Anterior cingulate cortex (tissue), 58 donors: ENCODE measurements around the gene SORL1.
"Not testable (repeated sequence)": the region's sequence is repeated elsewhere in the genome, so short reads cannot be mapped to it uniquely, and the experiment has no call there.

Source experiments
- DNase-seq, 58 donors: peaks; one replicate each; lab custom pipeline; 2025; lab: John Stamatoyannopoulos, UW

Gene SORL1

DNA sequence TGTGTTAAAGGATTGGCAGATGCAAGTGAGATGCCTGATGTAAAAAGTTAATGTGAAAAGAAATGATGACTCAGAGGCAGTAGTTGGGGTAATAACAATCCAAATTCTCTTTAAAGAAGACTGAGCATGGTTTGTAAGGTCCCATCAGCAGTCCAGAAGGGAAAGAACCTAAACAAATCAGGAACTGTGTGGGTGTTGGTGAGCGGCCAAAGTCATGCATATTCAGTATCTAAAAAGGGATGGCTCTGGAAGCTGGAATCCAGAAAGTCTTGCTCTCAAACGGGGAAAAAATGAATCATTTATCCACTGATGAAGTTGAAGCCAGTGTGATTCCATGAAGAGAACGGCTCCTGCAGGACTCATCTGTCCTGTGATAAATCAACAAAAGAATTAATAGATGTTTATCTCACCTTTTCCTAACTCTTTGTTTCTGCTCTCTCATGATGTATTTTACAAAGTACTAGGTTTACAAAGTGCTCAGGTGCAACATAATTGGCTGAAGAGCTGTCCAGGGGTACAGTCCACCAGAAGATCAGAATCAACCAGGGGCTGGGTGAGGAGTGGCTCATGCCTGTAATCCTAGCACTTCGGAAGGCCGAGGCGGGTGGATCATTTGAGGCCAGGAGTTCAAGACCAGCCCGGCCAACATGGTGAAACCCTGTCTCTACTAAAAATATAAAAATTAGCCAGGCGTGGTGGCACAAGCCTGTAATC is 21.1 kb downstream of the SORL1 start:
- peak in 33 of 58 donors; percentile 17 to 78 (median 49) for DNase-seq

DNA sequence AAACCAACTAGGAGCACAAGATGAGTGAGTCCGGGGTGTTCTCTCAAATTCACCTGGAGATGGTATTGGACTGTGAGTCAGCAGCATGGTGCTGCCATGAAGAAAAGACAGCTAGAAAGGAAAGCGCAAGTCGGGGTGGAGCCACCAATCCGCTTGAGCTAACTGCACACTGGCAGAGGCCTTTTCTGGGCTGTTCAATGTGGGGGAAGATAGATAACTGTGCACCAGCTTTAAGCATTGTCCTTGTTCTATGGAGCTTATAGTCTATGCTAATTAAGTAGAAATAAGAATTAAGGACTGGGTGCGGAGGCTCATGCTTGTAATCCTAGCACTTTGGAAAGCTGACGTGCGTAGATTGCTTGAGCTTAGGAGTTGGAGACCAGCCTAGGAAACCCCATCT is 22.6 kb downstream of the SORL1 start:
- peak in 2 of 58 donors; percentile 13 to 23 for DNase-seq

DNA sequence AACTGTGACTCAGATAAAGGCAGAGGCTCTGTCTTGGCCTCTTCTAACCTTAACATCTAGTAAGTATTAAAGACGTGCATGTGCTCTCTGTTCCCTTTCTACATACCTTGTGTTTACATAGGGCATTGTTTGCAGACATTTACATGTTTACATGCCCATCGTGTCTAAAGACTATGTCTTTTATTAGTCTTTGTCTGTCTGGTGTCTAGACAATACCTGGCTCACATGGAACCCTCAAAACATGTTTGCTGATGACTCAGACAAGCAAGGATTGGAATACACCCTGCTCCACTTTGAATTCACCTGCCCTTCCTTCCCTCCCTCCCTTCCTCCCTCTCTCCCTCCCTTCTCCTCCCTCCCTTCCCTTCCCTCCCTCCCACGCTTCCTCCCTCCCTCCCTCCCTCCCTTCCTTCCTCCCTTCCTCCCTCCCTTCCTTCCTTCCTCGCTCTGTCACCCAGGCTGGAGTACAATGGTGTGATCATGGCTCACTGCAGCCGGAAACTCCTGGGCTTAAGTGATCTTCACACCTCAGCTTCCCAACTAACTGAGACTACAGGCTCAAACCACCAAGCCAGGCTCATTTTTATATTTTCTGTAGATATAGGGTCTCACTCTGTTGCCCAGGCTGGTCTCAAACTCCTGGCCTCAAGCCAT is 24.4 kb downstream of the SORL1 start:
- no peak for DNase-seq

DNA sequence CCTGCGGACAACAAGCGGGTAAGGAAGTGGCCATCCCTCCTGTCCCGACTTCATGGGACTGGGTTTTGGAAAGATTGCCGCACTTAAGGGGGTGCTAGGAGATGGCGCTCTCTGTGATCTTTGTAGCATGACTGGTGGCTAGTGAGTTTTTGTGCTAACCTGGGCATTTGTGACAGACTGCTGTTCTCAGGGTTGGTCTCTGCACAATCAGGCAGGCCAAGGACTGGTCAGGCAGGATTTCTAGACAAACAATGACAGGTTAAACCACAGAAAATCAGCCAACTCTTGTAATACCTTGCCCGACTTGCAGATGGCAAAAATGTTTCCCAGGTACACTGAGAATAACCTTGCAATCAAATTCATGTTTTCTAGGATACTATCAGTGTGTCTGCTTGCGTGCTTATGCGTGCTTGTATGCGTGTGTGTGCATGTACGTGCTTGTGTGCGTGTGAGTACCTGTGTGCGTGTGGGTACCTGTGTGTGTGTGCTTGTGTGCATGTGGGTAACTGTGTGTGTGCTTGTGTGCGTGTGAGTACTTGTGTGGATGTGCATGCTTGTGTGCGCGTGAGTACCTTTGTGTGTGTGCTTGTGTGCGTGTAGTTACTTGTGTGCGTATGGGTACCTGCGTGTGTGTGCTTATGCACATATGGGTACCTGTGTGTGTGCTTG is 26.2 kb downstream of the SORL1 start:
- DNase-seq: no peak

DNA sequence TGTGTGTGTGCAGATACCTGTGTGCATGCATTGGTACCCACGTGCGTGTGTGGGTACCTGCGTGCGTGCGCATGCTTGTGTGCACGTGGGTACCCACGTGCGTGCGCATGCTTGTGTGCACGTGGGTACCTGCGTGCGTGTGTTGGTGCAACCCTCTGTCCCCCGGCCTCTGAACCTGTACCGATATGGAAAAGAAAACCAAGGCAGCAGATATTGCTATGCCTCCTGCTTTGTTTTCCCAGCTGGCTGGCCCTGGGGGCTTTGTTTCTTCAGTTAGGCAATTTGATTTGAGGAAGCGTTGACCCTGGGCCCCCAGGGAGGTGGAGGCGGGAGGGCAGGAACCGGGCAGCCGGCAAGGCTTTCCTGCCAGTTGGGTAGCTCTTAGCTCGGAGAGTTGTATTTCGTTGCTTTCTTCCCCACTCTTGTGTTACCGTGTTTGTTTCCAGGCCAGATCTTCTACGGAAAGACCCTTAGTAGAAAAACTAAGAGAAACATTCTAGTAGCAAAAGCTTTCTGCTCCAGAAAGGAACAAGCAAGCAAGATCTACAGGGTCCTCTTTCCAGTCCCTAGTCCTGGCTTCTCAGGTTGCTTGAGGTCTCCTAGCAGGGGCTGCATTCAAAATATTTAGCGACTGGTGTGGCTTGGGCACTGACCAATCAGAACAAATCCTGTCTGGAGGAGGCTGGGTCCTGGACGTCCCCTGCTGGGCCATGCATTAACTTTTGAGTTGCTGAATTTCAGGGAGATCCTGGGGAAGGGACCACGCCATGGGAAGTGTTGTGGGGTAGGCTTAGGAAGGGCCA is 27.0 kb downstream of the SORL1 start:
- no peak for DNase-seq

DNA sequence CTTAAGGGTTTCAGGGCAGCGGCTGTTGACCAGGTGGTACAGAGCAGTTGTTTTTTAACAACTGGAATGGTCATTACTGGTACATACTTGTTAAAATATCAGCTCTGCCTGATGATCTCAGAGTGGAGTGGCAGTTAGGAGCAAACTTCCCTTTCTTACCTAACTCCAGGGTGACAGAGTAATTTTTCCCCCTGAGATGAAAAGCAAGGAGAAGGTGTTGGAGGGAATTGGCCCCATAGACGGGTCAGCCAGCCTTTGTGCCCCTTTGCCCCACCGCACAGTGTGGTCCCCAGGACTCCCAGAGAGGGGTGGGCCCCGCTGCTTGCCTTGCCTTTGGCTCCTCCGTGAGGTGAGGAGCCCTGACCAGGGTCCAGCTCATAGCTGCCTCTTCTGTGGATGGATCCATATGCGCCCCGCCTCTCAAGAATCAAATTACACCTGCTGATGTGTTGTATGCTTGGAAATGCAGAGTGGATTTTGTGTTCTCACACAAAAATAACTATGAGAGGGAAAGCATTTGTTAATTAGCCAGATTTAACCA is 27.7 kb downstream of the SORL1 start:
- no peak for DNase-seq

DNA sequence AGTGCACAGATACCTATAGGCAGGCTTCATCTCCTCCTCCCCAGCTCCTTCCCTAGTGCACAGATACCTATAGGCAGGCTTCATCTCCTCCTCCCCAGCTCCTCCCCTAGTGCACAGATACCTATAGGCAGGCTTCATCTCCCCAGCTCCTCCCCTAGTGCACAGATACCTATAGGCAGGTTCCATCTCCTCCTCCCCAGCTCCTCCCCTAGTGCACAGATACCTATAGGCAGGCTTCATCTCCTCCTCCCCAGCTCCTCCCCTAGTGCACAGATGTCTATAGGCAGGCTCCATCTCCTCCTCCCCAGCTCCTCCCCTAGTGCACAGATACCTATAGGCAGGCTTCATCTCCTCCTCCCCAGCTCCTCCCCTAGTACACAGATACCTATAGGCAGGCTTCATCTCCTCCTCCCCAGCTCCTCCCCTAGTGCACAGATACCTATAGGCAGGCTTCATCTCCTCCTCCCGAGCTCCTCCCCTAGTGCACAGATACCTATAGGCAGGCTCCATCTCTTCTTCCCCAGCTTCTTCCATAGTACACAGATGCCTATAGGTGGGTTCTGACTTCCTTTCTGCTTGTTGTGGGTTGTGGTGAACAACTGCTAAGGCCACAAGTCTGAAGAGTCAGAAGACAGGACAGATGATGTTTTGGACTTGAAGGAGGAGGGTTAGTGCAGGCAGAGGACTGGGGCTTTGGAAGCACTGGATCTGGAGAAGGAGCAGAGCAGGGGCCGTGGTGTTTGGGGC is 29.5 kb downstream of the SORL1 start:
- DNase-seq: not testable (repeated sequence)

DNA sequence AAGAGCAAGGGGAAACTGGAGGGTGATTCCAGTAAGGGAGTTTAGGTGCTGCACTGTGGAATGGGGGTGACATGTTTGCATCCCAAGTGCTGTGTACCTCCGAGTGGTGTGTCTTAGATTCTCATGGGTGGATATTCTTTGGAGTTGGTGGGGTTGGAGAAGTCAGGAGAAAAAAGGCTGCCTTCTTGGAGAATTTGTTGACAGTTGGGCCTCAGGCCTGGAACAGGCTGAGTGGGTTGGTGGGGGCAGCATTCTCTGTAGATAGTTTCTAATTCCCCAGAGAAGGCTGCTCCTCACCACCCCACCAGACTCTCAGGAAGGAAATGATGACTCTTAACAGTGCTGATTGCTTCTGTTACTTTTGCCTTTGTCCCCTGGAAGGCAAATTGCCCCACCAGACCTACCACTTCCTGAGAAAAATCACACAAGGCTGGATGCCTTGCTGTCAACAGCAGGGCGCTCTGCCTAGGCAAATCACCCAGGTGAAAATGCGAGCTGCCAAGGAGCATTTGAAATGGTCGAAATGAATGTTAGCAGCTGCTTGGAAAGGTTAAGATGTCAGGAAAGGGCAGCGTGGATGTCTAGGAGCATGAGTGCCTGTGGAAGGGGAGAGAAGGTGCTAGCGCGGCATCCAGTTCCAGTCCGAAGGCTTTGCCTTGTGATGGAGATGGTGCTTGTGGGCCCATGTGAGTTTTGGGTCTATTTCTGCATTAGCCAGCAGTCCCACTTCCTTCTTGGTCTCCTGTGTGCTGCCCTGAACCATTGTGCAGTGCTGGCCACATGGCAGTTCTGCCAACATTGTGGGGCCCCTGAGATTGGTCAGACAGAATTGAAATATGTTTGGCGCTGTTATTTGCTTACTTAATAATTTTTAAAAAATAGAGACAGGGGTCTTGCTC is 30.4 kb downstream of the SORL1 start:
- peak in 5 of 58 donors; percentile 7 to 36 (median 23) for DNase-seq

DNA sequence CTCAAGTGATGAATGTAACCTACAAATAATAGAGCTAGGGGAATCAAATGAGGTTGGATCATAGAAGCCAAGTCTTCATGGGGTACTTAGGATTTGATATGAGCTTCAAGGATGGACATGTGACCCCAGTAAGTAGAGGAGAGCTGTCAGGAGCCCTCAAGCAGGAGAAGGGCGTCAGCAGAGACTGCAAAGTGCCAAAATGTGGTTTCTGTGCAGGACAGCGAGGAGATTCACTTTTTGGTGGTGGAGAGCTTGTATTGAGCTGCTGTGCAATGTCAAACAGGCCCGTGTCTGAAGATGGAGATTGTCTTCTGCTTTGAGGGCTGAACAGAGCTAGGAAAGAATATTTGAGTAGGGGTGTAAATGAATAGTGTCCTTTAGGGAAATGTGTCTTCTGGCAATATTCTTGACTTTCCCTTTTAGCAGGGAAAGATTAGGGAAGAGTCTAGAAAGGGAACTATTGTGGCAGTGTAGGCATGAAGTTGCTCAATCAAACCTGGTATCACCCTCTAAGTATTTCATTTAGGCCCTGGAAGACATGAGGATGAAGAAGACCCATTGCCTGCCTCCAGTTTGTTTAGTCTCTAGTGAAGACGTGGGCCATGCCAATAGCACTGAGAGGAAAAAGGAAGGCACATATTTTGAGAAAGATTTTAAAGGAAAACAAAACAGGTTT is 31.8 kb downstream of the SORL1 start:
- DNase-seq: no peak

DNA sequence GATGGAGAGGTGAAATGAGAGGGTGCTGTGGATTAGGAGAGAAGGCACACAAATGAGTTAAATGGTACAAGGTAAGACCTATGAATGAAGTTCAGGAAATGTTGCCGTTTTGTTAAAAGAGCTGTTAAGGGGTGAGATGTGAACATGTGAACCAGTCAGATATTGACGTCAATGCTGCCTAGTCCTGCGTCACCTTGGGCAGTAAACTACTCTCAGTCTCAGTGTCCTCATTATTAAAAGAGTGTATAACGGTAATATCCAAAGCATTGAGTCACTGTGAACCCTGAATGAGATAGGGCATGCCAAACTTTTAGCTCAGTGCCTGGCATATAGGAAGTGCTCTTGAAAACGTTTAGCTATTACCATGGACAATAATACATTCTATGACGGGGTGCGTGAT is 33.1 kb downstream of the SORL1 start:
- DNase-seq: no peak

DNA sequence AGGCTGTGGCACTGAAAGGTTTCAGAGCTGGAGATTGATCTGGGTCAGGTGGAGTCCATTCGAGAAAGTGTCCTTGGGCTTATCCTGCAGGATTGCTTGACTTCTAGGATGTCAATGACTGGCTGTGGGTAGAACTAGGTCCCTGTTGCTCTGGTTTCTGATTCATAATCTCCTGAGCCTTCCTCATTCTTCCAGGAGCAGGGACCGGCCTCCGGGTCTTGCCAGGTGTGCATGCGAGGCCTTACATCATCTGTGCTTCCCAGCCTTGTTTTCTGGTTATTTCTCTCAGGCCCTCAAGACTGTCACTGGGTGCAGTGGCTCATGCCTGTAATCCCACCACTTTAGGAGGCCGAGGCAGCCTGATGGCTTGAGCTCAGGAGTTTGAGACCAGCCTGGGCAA is 33.9 kb downstream of the SORL1 start:
- DNase-seq: no peak

DNA sequence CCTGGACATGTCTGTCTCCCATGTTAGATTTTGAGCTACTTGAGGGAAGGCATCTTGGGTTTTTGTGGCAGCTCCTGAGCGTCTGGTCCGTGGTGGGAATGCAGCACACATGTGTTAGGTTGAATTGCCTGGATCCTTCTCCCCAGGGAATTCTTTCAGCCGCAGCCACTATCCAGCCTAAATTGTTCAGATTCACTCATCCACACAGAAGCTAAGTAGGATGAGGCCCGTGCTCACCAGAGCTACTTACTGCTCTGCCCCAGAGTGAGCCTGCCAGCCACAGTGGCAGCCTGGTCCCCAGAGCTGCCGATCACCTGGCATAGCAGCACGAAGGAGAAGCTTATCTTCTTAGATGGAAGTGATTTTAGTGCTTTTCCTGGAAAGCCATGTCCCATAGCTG is 35.1 kb downstream of the SORL1 start:
- DNase-seq: no peak

DNA sequence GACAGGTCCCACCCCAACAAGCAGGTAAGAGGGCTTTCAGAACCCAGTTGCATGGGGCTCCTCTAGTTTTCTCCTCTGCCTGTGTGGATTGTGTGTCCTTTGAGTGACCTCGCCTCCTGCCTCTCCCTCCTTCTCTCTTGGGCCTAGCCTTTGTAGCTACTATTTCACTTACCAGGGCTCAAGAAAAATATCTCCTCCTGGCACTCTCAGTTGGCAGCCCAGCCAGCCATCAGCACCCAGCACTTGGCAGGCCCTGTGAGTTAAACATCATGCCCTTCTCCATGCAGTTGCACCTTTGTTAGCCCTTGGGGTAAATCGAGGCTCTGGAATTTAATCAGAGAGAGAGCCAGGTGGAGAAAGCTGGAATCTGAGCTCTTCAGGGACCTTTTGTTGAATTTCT is 36.1 kb downstream of the SORL1 start:
- DNase-seq: peak in 7 of 58 donors; percentile 12 to 36 (median 26)

DNA sequence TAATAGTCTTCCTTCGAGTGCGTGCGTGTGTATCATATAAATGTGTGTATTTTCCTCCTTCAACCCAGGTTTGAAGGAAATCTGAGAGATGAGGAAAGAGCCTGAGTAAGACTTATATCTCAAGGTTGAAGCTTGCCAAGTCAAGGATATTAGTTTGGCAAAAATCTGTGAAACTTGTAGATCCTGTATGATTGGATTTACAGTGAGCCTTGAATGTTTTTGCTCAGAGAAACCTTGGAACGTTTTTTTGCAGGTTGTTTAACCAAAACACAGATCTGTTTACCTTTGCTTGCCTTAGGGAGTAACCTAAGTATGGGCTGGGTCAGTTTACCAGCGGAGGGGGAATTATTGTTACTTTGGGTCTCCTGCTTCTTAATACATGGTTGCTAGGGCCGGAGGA is 36.5 kb downstream of the SORL1 start:
- DNase-seq: no peak

DNA sequence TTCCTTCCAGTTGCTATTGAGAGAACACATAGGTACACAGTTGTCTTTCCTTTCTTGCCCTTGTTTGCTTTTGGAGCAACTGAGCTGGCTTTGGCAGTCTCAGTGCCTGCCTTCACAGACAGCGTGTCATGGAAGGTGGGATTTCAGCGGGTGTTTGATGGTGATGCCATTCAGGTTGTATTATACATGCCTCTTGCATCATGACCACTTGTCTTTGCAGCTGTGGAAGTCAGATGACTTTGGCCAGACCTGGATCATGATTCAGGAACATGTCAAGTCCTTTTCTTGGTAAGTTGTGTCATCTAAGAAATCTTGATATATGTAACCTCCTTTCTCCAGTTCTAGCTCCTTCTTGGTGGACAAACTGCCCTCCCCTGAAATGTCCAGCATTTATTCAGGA is 37.7 kb downstream of the SORL1 start:
- no peak for DNase-seq

DNA sequence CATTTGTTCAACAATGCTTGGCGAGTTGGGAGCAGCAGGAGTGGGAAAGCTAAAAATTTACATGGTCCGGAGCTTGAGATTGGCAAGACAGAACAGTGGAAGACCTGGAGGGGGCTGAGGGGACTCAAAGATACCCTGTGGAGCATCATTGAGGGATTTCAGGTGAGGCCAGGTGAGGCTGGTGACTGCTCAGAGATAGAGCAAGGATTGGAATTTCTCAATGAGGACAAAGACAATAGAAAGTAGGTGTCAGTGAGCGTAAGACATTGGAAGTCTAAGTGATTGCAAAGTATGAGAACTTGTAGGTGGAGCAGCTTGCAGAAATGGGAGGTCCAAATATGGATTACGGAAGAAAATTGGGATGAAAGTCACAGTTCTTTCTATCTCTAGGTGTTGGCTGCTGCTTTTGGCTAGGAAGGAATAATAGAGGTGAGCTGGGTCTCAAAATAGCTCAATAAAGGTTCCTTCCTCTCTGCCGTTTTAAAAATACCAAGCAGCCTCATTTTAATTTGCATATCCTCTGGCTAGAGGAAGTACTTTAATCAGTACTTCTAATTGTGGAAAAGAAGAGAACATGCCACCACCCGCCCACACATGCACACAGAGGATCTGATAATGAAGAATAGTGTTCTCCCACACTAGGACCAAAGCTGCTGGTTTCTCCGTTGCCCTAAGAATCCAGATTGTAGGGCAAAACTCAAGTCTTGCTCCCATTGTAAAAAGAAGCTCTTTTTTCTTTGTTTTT is 42.4 kb downstream of the SORL1 start:
- peak in 21 of 58 donors; percentile 8 to 70 (median 32) for DNase-seq

DNA sequence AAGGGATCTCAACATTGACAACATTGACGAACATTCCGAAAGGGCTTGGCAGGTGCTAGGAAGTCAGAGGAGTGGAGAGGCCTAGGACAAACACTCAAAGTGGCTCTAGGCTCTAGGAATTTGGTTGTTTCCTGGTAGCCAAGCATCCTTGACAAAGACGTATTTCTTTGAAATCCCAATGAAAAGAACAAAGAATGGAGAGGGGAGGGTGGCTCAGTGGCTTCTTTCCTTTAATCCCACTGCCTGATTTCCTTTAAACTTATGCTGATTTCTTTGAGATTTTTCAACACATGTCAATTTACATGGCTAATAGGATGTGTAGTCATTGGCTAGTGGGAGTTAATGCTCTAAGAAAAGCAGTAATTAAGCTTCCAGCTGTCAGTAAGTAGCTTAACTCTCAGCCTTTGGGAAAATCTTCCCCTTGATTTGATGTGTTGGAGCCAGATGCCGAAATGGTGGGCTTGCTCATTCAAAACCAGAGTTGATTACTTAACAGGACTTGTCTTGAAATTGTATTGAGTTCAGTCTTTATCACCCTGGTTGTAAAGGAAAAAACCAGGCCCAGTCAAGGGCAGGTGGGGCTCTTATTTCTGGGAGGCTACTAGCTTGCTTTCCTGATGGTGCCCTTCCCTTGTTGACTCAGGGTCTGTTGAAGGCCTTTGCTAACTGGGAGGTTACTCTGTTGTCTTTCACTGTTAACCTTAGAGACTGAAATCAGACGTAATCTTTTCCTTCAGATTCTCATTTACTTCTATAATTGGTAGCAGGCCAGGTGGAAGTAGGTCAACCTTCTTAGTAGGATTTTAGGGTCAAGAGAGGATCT is 45.3 kb downstream of the SORL1 start:
- DNase-seq: no peak
